Breast epithelium (tissue), 3 donors: Measurements from ENCODE around the gene SELENOK.

Experiments used
- POLR2A ChIP-seq: fragments of 450-650 bp; IDR thresholded peaks from one replicate; pipeline ENCODE4 v1.6.1; 2016; ENCODE audit warnings: antibody characterized with exemption, mild to moderate bottlenecking, moderate library complexity
- POLR2AphosphoS5 ChIP-seq, 3 donors: sonication (generic); formaldehyde crosslinking; IDR thresholded peaks; one replicate each; pipeline ENCODE4 v1.6.1; 2017; ENCODE audit warnings: antibody characterized with exemption in 3 of 3
- TF ChIP-seq, protein P1 (sequence below), 3 donors: fragments of 450-650 bp; IDR thresholded peaks; one replicate each; pipeline ENCODE4 v1.5.1; 2016 to 2017; ENCODE audit warnings: antibody characterized with exemption in 3 of 3, mild to moderate bottlenecking in 3 of 3, moderate library complexity in 3 of 3

DNA sequence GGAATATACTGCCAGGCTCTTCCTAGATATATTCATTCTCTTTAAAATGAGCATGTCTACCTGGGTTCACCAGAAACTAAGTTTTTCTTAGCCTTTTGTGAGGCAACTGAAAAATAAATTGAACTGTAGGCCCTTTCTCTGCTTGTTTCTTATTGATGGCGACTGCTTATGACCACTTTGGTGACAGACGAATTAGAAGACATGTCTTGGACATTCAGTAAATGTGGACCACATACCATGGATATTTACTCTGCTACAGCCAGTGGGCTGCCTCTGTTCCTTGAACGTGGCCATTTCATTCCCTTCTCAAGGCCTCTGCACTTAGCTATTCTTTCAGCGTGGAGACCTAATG is 603 bp upstream of the SELENOK start:
- TF ChIP-seq, protein P1, sequence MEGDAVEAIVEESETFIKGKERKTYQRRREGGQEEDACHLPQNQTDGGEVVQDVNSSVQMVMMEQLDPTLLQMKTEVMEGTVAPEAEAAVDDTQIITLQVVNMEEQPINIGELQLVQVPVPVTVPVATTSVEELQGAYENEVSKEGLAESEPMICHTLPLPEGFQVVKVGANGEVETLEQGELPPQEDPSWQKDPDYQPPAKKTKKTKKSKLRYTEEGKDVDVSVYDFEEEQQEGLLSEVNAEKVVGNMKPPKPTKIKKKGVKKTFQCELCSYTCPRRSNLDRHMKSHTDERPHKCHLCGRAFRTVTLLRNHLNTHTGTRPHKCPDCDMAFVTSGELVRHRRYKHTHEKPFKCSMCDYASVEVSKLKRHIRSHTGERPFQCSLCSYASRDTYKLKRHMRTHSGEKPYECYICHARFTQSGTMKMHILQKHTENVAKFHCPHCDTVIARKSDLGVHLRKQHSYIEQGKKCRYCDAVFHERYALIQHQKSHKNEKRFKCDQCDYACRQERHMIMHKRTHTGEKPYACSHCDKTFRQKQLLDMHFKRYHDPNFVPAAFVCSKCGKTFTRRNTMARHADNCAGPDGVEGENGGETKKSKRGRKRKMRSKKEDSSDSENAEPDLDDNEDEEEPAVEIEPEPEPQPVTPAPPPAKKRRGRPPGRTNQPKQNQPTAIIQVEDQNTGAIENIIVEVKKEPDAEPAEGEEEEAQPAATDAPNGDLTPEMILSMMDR (IDR thresholded peaks at IDR 0.05), result no peak
- no peak for TF ChIP-seq POLR2AphosphoS5 (IDR thresholded peaks at IDR 0.05)
- no peak for TF ChIP-seq POLR2A
